ENCODE data around the gene TARP.
"Not testable (repeated sequence)": the region's sequence is repeated elsewhere in the genome, so short reads cannot be mapped to it uniquely, and the experiment has no call there.

TARP gene

GRCh38 chr7:38296059-38296857, 22.8 kb upstream of the TARP start:
- no peak for DNase-seq (ENCODE audit: low read depth)

DNA sequence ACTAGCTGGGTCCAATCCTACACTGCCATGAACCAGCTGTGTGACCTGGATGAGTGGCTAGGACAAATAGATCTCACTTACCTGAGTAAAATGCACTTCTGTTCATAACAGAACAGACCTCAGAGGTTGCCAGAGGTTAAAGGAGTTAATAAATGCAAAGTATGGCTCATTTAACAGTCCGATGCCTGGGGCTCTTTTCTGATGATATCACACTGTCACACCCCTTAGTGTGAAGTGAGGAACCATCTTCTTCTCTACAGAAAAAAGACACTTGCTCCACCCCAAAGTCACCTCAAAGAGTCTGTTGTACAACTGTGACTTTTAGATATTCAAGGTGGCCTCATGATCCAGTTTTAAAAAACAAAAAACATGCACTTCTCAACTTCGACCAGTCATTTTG, 21.5 kb upstream of the TARP start:
- no peak for DNase-seq (ENCODE audit: low read depth)

DNA sequence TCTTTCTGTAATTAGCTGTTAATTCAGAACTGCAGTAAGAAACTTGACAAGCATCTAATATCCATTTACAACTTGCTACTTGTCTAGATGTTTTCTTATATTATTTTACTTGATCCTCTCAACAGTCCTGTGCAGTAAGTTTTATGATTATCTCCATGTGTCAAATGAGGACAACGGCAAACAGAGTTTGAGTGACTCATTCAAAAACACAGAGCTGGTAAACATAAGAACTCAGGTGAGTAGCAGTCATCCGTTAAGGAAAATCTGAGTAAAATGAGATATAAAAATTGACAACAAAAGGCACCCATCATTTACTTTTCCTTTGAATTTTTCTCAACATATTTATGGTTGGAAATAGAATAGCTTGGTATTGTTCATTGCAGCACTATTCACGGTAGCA, 19.0 kb upstream of the TARP start:
- DNase-seq (ENCODE audit: low read depth): no peak

GRCh38 chr7:38291650-38292049, 18.2 kb upstream of the TARP start:
- DNase-seq (ENCODE audit: low read depth): no peak

DNA sequence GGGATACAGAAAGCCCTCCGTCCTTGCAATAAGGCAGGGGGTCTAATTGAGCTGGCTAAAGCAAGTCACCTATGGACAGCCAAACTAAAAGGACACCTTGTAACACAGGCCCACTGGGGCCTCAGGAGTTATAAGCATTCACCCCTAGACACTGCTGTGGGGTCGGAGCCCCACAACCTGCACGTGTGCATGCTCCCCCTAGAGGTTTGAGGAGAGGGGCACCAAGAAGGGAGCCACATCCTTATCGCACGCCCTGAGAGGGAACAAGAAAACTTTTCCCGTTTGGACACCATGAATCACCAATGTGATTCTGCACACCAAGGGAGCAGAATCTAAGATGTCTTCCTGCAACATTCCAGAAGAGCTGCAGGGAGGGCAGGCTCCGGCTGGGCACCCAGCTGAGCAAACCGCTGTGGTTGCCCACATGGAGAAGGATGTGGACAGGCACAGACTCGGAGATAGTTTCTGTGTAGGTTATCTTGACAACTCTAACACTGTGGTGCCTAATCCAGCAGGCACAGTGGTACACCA, 17.7 kb upstream of the TARP start:
- DNase-seq (ENCODE audit: low read depth): no peak

- DNase-seq (ENCODE audit: low read depth): no peak
Observed at GRCh38 chr7:38284553-38284952, 11.1 kb upstream of the TARP start.

DNA sequence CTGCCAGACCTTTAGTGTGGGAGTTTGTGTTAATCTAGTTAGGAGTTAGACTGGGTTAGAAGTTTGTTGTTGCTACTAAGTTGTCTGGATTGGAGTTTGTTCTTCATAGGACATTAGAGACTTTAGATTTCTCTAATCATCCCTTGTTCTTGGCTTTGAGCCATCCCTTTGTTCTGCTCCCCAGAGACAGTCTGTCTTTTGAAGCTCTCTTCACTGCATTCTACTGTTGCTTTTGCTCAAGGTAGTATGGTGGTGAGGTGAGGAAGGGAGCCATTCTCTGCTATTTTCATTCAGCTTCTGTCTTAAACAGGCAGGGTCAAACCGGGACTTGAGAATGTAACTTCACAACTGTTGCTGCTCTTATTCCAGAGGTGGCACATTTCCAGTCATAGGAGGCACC, 10.4 kb upstream of the TARP start:
- no peak for DNase-seq (ENCODE audit: low read depth)

DNA sequence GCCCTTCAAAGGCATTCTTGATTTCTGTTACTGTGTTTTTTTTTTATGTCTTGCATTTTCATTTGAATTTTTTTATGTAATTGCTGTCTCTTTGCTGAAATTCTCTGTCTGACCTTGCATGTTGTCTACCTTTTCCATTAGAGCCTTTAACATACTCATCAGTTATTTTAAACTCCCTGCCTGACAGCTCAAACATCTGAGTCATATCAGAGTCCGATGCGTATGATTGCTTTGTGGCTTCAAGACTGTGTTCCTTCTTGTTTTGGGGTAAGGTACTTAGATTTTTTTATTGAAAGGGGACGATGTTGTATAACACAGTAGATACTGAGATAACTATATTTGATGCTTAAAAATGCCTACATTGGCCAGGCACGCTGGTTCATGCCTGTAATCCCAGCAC, 9.7 kb upstream of the TARP start:
- no peak for DNase-seq (ENCODE audit: low read depth)

DNA sequence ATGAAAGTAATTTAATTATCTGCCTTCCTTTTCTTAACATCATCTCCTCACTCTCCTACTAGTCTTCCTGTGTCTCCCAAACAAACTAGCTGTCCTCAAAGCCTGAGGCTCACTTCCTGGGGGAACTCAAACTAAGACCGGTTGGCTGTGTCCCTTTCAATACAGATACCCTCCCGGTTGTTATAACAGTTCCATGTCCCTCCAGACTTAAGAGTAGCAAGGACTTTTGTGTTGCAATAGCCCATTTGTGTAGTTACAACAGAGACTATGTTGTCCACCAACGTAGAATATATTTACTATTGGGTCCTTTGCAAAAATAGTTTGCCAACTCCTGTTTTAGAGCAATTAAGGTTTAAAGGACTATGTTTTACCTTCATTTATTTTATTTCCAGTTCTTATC, 8.6 kb upstream of the TARP start:
- DNase-seq (ENCODE audit: low read depth): no peak

GRCh38 chr7:38281266-38281665, 7.8 kb upstream of the TARP start:
- DNase-seq (ENCODE audit: low read depth): no peak

DNA sequence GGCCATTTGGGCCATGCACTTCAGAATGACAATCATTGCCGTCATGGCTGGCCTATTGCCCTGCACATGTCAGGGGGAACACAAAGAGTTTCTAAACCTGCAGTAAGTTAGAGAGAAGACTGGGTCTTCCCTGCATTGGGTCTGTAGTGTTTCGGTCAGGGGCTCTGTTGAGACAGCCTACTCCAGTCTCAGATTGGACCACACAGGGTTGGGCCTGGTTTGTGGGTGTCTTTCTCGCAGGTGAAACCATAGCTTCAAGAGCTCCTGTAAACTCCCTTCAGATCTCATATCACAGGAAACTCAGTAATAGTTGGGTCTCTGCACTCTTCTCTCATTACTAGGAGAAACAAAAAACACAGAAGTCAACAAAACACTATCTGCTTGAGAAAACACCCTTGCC, 7.3 kb upstream of the TARP start:
- DNase-seq (ENCODE audit: low read depth): no peak

DNA sequence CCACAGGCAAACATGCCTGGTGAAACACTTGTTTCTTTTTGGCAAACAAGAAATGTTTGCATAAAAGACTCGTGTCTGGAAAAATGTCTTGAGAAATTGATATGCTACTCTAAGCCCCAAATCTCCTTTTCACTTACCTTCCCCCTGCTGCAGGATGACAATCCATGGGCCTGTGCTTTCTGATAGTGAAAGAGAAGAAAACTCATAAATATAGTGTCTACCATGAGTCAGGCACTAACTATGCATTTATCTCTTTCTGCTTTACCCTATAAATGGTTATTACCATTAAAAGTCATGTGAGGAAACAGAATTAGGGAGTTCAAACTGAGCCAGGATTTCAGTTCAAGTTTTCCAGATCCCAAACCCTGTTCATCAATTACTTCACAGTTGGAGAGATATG, 6.6 kb upstream of the TARP start:
- no peak for DNase-seq (ENCODE audit: low read depth)

DNA sequence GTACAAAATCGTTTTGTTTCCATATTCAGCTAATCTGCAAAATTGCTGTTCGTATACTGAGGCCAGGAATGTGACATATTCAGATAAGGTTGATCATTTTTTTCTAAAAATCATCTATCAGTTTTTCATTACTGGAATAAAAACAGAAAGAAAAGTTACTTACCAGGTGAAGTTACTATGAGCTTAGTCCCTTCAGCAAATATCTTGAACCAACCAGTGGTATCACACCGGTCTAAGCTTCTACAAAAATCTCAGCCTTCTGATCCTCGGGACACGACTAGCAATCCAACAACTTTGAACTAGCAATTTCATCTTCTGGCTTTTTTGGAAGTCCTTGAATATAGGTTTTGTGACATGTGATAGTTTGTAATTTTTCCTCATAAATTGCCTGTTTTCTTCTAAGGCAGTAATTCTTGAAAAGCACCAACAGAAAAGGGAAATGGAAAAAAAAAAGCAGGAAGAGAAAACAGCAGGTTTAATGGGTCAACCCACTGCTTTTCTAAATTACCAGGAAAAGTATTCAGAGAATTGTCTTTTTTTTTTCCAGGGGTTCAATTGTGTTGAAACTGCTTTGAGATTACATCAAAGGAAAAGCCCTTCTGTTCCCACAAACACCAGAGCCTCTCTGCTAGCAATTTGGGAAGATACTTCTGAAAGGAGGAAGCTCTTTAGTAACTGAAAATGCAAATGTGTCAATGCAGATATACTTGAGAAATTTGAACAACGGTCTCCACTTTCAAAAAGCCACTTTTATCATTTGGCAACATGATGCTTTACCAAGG, 2.9 kb upstream of the TARP start:
- no peak for DNase-seq (ENCODE audit: low read depth)

GRCh38 chr7:38274927-38275620, 1.6 kb upstream of the TARP start:
- no peak for DNase-seq (ENCODE audit: low read depth)

DNA sequence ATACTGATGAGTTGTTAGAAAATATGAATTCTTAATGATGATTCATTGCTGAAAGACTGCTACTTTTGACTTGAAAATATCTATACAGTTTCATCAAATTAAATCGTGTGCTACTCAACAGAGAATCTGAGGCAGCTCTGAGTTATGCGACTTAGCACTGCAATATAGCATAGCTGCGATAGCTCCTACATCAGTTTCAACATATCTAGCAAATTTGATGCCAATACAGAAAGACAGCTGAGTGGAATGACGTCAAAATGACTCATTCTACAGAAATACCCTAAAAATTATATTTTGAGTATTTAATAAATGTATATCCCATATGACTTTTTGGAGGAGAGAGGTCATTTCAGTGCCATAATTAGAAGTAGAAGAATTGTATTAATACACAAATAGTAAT, 1.1 kb upstream of the TARP start:
- DNase-seq (ENCODE audit: low read depth): no peak

- not testable (repeated sequence) for DNase-seq (ENCODE audit: low read depth)
Observed at GRCh38 chr7:38270405-38270804, 3.0 kb downstream of the TARP start.

- not testable (repeated sequence) for DNase-seq (ENCODE audit: low read depth)
Observed at GRCh38 chr7:38269704-38270346, 3.6 kb downstream of the TARP start.

DNA sequence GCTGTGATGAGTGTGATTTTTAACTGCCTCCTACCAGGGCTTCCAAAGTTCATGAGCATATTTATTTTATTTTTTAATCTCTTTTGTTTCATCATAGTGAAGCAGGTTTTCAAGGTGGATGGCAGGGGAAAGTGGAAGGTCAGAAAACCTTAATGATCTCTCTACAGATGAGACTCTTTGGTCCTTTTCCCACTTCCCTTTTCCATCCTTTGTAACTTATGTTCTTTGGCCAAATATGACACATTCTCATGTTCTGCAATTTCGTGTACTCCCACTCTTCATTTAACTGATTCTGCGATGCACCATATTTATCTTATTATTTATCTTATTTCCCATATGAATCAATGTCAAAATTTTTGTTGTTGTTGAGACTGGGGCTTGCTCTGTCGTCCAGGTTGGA, 7.5 kb downstream of the TARP start:
- DNase-seq (ENCODE audit: low read depth): not testable (repeated sequence)

GRCh38 chr7:38264602-38265001, 8.8 kb downstream of the TARP start:
- not testable (repeated sequence) for DNase-seq (ENCODE audit: low read depth)

- DNase-seq (ENCODE audit: low read depth): not testable (repeated sequence)
Observed at GRCh38 chr7:38263274-38263673, 10.2 kb downstream of the TARP start.

GRCh38 chr7:38262545-38262944, 10.9 kb downstream of the TARP start:
- no peak for DNase-seq (ENCODE audit: low read depth)

GRCh38 chr7:38262026-38262425, 11.4 kb downstream of the TARP start:
- not testable (repeated sequence) for DNase-seq (ENCODE audit: low read depth)

All from GM04503 (cell line).